CD4-positive, alpha-beta T cell treated with Interleukin-12 subunit alpha and Interleukin-12 subunit beta, for 1 hour (primary cell): ENCODE measurements around the gene DLK2.
"Not testable (repeated sequence)": the region's sequence is repeated elsewhere in the genome, so short reads cannot be mapped to it uniquely, and the experiment has no call there.

ENCODE experiments used
- DNase-seq: peaks from one replicate; pipeline ENCODE4 v3.0.0-alpha.2; 2020

DLK2 gene, protein sequence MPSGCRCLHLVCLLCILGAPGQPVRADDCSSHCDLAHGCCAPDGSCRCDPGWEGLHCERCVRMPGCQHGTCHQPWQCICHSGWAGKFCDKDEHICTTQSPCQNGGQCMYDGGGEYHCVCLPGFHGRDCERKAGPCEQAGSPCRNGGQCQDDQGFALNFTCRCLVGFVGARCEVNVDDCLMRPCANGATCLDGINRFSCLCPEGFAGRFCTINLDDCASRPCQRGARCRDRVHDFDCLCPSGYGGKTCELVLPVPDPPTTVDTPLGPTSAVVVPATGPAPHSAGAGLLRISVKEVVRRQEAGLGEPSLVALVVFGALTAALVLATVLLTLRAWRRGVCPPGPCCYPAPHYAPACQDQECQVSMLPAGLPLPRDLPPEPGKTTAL

DNA sequence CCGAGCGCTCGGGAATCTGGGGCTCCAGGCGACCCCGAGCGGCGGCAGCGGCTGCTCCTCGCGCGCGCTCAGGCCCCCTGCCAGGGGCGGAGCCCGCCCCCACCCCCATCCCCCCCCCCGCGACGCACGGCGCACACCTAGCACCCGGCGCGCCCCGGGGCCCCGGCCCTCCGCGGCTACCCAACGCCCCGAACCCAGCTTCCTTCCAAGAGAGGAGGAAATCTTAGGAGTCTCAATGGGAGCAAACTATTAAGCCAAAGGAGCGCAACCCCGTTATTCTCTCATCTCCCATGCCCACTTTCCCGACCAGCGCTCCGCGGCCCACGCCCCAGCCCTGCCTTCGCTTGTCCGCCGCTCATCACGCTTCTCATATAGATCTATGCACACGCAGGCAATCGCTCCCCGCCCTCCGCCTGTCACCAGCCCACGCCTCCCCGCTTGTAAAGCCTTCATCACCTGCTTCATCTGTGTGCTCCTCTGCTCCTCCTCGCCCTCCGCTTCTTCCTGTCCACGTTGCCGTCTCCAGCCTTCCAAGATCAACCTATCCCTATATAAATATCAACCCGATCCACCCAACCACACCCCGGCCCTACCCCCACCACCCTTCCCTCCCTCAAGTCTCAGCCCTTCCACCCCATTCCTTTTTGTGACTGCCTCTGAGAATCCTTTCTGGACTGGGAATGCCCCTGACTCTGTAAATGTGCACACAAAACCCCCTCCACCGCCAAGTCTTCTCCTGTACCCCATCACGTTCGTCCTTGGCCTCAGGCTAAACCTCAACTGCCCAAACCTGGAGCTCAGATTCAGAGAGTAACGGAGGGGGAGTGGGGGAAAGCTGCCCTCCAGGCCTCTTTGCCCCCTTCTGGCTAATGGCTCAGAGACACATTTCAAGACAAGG lies at the start of gene DLK2:
Gene DLK2, minus strand, starts transcription at position 18 of the 898 bp plus-strand sequence. CDS start 723 bp downstream, outside the sequence.
- DNase-seq: peak; percentile 50

DNA sequence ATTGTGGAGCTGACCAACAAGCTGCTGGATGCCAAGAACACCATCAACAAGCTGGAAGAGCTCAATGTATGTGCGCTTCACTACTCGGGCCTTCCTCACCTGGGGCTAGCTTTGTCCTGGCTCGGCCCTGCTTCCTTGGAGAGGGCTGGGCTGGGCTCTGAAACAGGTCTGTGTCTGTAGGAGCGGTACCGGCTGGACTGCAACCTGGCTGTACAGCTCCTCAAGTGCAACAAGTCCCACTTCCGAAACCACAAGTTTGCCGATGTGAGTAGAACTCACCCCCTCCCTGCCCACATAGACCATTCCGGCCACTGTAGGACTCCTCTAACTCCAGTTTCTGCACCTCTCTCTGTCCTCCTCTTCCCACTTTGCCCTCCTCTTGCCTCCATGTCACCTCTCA lies 48.1 kb upstream of the DLK2 start:
- no peak for DNase-seq

DNA sequence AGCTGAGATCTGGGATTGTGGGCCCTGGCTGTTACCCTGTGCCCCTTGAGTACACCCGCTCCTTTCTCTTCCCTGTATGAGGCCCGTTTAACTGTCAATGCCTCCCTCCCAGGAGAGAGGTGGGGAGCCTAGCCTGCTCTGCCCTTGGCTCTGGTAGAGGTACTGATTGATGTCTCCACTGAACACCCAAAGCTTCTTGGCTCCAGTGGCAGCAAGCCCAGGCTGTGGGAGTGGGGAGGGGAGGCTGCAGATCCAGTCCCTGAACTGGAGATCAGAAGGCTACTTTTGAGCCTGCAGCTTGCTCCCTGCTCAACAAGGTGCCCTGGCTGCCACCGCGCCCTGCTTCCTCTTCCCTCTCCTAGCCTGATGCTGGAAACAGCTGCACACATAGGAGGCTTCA lies 47.3 kb upstream of the DLK2 start:
- no peak for DNase-seq

DNA sequence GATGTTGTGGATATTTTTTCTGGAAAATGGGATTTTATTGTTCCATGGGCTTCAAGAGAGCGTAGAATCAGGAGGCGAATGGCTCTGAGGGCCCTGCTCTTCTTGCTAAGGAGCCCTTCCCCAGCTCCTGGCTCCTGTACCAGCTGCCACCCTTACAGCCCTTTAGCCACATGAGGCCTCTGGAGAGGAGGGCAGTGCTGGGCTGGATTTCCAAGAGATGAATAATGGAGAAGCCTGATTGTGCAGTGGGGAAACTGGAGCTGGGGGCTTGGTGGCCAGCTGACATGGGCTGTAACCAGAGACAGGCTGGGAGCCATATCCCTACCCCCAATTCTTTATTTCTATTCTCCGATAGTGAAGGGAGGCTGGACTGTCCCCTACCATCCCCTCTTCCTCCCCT lies 45.6 kb upstream of the DLK2 start:
- no peak for DNase-seq

DNA sequence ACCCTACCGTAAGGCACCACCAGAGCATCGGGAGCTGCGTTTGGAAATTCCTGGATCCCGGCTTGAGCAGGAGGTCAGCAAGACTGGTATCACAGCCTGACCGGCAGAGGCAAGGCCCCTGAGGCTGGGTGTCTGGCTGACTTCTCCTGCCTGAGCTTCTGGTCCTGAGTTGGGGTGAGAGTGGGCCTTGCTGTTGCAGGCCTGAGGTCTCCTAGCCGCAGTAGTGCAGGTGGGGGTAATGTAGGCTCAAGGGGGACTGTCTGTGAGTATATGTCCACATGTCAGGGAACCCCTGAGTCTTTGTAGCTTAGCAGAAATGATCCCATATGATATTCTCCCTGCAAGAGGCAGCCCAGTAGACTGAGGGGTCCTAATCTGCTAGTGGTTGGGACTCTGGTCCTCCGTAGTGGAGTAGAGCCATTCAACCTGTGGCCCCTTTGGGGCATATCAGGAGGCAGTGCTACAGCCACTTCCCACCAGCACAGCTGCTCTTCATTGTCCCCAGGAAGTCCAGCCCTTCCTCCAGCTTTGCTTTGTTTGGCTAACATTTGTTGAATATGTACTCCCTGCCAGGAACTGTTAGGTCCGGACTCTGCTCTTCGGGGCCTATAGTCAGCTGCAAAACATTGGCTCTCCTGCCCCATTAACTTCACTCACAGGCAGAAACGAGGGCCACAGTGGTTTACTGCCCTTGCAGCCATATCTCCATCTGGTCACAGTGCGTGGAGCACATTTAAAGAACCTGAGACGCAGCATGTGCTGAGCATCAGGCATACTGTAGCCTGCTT lies 43.9 kb upstream of the DLK2 start:
- DNase-seq: no peak

DNA sequence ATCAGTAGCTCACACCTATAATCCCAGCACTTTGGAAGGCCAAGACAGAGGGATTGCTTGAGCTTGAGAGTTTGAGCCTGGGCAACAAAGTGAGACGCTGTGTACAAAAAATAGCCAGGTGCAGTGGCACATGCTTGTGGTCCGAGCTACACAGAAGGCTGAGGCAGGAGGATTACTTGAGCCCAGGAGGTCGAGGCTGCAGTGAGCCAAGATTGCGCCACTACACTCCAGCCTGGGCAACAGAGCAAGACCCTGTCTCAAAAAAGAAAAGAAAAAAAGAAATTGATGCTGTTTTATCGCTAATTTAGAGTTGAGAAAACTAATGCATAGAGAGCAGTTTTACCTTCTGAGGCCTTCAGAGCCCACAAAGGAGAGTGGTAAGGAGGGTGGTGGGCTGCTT lies 42.9 kb upstream of the DLK2 start:
- not testable (repeated sequence) for DNase-seq

DNA sequence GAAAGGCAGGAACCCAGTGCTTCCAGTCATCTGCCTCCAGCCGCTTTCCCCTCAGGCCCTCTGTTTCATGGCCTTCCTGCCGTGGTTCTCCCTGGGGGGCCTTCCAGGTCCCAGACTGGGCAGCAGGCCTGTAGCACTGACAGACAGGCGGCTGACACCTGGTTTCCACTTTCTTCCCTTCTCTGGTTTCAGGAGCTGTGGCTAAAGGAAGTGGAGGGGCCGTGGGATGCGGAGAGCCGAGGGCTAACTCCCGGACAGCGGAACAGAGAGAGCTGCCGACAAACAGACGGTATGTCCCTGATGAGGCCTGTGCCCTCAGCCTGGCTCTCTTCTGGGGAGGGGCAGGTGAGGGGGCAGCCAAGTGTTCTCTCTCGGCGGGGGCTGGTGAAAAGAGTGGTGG lies 42.3 kb upstream of the DLK2 start:
- DNase-seq: no peak

DNA sequence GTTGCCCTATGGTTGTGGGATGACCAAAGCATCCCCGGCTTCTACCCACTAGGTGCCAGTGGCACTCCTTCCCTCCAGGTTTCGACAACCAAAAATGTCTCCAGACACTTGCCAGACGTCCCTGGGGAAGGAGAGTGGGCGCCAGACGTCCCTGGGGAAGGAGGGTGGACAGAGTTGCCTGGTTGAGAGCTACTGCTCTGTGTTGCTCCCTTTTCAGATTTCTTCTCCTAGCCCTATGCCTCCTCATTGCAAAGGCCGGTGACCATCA lies 41.7 kb upstream of the DLK2 start:
- no peak for DNase-seq

DNA sequence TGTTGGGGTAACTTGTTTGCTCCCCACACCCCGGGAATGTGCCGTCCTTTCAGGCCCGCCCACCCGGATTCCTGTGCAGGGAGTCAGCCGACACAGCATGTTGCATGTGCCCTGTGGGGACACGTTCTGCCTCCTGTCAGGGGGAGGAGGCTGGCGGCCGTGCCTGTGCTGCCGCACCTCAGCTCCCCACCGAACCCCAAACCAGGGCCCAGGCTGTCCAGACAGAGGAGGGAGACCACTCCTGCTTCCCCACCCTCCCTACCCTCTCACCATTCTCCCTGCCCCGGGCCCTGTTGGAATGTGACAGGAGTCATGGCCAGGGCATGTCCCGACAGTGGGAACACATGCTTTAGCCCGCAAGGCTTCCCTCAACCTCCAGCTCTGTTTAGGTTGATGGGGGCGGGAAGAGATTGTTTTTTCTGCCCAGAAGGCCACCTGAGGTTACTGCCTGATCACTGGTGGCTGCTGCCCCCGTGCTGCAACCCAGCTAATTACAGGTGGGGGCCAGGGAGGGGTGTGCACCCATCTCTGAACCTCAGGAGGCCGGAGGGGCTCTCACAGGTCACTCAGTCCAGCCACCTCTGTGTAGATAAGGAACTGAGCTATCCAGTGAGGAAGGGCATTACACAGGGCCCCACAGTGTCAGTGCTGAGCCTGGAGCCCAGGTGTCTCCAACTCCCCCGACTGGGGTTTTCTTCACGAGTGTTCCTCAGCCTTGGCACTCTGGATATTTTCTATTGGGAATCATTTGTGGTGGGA lies 41.2 kb upstream of the DLK2 start:
- peak; percentile 26 for DNase-seq

DNA sequence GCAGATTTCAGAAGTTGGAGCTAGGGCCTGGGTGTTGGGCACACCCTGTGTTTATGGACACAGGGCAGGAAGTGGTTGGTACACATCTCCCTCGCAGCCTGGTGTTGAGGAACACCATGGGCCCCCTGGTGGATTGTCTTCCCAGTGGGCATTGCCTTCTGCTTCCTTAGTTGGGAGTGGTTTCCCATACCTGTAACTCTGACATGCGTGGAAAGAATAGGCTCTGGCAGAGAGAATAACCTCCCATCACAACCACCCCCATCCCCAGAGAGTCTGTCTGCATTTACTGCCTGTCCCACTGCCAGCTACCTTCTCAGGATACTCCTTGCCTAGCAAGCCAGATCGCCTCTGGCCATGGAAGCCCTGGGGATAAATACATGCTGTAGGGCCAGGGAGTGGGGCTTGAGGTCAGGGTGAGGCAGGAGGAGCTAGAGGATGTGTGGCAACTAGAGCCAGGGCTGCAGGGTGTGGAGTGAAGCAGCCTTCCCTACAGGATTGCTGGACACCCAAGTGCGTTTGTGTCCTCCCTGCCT lies 40.1 kb upstream of the DLK2 start:
- peak; percentile 51 for DNase-seq

DNA sequence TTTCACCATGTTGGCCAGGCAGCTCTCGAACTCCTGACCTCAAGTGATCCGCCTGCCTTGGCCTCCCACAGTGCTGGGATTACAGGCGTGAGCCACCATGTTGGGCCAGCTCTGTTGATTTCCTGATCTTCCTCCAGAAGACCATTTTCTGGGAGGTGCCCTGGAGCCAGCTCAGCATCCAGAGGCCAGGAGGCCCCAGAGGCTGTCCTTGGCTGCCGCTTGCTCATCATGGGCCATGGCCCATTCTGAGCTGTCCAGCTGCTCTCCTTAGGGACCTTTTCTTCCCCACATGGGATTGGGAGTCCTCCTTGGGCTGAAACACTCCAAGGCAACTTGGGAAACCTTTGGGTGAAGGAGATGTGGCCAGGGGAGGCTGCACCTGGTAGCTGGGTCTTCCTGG lies 39.4 kb upstream of the DLK2 start:
- no peak for DNase-seq

DNA sequence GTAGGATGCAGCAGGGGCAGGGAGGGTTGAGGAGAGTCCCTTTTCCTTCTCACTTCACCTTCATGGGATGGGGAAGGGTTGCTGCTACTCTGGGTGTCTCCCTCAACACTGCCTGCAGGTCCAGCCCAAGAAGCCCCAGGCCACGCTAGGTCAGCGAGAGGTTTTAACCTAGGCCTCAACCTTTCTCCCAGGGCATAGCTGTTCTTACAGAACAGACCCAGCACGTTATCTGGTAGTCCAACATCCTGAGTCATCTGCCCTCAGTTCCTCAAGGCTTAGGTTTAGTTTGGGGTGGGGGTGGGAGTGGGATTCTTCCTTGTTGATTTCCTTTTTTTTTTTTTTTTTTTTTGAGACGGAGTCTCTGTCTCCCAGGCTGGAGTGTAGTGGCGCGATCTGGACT lies 39.0 kb upstream of the DLK2 start:
- DNase-seq: no peak

DNA sequence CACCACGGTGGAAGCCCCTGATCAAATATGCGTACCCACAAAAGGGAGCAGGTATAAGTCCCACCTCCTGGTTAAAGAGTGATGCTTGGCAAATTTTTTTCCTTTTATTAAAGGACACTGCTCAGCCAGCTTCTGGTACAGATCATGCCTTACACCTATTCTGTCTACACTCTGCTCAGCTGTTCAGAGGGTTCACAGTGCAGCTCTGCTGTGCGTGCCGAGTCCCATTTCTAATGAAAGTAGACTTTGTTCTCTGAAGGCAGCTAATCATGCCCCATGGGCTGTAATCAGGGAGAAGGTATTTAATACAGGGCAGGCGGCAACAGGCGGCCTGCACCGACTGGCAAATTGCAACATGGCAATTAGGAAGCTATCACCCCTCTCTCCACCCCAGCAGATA lies 38.5 kb upstream of the DLK2 start:
- DNase-seq: no peak

DNA sequence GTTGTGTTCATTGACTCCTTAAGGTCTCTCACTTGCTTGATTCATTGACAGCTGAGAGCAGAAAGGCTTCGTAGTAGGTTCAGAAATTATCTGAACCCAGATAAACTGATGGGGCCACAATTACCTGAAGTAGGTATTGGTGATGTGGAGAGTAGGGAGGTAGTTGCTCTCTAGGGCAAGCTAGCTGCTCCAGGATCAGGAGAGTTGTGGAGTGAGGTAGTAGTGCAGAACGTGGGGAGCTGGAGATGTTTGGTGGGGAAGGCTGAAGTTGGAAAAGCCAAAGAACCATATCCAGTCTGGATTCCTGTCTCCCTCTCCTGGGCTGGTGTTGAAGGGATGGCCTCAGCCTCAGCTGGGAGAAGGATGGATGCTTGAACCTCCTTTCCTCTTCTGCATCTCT lies 37.9 kb upstream of the DLK2 start:
- DNase-seq: no peak

DNA sequence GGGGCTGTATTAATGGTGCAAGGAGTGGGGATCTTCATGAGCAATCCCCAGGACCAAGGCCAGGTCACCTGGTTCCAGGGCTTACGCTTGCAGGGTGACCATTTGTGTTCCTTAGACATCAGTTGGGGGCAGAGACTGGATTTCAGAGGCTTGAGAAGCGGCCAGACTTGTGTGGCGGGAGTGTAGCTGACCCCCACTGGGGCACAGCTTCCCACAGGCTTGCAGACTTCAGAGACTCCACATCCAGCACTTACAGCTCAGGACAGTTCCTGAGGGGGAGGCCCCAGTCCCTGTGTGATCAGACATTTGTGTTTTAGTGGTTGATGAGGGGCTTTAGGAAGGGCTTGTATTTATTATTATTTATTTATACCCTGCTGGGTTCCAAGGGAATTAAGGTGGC lies 37.3 kb upstream of the DLK2 start:
- no peak for DNase-seq

DNA sequence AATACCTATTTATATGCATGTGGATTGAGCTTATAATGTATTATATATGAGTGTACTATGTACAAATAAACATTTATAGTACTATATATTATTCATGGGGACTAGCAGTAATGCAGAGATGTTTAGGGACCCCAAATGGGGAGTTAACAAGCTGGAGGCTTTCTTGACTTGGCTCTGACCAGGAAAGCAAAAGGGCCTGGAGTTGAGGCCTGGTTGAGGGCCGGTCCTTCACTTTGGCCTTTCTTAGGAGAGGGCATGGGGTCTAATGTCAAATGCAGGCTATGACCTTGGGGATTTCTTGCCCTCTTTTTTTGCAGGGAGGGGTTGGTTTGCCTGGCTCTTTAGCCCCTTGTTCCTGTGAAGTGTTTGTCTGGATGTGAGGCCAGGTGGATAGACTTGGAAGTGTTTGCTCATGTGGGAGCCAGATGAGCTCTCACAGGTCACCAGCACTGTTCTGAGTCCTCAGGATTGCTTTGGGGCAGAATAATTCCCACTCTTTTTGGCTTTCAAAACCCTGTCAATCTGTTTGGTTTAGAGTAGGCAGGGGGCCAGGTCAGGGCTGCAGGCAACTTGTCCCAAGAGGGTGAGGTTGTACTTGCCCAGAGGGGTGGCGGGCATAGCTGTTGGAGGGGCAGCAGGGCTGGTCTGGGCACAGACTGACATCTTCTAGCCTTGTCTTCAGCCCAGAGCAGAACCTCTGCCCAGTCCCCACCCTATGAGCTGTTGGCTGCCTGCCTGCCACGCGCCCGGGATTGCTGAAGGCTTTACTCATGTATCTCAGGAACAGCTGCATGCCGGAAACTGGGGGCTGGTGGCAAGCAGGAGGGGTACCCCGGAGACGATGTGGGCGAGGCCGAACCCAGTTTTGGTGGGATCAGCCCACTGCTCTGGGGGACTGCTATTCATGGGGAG lies 36.7 kb upstream of the DLK2 start:
- no peak for DNase-seq

DNA sequence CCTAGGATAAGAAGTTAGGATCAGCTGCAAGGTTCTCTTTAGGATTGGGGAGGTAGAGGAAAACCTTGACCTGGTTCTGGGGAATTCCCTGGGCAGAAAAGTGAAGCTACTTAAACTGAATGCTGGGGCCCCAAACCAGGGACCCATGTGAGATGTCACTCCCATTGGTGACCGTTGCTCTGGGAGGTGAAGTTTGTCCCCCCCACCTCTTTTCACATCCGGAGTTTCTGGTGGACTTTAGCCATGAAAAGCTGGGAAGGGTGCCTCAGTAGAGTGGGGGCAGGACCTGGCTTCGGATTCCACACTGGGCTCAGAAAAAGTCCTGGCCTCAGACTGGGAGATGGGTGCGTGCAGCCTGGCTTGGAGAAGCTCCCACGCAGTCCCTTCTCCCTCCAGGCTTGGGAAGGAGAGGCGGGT lies 35.2 kb upstream of the DLK2 start:
- no peak for DNase-seq

DNA sequence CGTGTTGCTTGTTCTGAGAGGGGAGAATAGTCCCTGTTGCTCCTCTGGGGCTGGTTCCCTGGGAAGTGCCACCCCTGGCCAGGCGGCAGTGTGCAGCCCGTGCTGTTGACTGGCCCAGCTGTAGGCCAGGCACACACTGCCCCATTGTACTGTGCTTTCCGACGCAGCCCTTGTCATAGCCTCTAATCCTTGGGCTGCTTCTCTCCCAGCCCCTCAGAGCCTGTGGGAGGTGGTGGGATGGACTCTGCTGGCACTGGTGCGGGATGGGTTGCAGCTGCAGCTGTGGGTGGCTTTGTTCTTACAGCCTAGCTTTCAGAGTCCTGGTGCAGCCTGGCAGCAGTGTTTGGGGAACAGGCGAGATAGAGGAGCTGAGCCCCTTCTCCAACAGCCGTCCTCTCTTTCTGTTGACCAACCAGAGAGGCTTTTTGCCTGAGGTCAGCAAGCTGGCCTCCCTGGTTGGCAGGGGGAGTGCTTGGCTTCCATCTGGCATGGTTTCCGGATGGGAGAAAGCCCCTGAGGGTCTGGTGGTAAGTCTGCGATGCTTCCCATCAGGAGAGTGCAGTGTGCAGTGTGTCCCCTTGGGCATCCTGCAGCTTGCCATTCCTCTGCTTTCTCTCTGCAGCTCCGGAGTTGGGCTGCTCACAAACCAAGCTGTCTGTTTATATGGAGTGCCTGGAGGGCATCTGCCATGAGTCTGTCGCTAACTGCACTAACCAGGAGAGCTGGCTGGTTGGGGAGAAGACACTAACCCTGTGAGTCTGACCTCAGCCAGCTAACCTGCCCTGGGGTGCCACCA lies 34.1 kb upstream of the DLK2 start:
- no peak for DNase-seq

DNA sequence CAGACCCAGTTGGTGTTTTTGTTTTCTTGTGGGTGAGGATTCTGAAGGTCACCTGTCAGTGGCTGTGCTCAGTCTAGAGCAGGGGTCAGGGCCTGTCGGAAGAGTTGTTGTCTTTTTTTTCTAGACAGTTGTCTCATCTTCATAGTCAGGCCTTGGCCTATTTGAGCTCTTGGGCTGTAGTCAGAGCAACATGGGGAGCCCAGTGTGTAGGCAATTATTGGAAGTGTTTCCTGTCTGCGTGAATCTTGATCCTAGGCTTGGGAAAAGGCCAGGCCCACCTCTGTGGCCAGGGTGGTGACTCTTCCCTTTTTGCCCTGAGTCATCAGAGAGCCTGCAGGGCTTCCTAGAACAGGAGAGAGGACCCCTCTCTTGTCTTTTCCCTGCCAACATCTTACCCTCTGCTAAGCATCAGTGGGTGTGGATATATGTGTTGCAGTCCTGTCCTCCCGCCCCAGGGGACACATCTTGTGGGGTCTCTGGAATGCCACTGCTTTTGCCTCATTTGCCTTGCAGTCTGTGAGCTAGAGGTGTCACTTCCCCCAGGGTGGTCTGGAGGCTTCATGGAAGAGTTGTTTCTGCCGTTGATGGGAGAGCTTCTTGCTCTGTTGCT lies 33.4 kb upstream of the DLK2 start:
- DNase-seq: no peak

DNA sequence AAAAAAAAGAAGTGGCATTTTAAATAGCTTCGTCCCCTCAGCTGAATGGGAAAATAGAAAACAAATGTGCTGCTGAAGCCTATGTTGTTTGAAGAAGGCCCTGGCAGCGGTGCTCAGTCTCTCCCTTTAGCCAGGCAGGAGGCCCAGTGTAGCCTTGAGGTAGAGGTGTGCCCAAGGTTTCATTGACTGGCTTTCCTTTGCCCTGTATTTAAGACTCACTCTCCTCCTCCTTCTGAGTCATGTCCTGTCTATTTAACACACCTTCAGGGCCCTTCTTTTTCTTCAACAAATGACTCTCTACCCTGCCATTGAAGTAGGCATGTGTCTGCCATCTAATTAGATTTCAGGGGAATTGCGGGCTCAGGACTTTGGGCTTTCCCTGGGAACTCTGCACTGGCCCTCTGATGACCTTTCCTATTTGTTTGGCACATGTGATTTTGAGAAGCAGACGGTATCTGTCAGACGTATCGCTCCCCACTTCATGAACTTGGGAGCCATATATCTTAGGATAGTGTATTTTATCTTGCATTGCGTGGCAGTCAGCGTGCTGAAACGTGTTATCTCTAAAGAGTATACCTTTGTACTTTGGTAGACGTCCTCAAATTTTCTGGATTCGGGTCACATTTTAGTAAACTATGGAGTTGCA lies 26.4 kb upstream of the DLK2 start:
- no peak for DNase-seq
